ENCODE results near the gene EMP3.

- TF ChIP-seq GATA3 (IDR thresholded peaks at IDR 0.05; ENCODE audit: low read depth, low read length) = no peak
- TF ChIP-seq GATA2 (IDR thresholded peaks at IDR 0.05; ENCODE audit: low read depth, low read length) = no peak
Observed at GRCh38 chr19:48371367-48371766, 46.0 kb downstream of the EMP3 start.
